IPS-20b (cell line): ENCODE results near the gene PELO.

Experiments used
- H3K27ac ChIP-seq: one replicate; pipeline ENCODE4 v1.5.1; 2013; ENCODE audit warnings: low read length
- H3K27me3 ChIP-seq: 2 replicates; pipeline ENCODE4 v1.6.1; 2013; ENCODE audit warnings: mild to moderate bottlenecking, low read length, inconsistent platforms; ENCODE audit not compliant: insufficient read depth
- H3K36me3 ChIP-seq: 2 replicates; pipeline ENCODE4 v1.6.1; 2013; ENCODE audit warnings: low read depth, mild to moderate bottlenecking, inconsistent platforms, low read length, moderate library complexity; ENCODE audit not compliant: insufficient read depth
- H3K4me1 ChIP-seq: 2 replicates; pipeline ENCODE4 v1.6.1; 2013; ENCODE audit warnings: mild to moderate bottlenecking, control low read depth, inconsistent platforms, low read length, moderate library complexity; ENCODE audit not compliant: insufficient read depth
- H3K4me3 ChIP-seq: 2 replicates; pipeline ENCODE4 v1.5.1; 2013; ENCODE audit warnings: mild to moderate bottlenecking, low read length, inconsistent platforms
- H3K9ac ChIP-seq: 2 replicates; pipeline ENCODE4 v1.6.1; 2013; ENCODE audit warnings: low read depth, mild to moderate bottlenecking, inconsistent platforms, low read length, moderate library complexity
- H3K9me3 ChIP-seq: 2 replicates; pipeline ENCODE4 v1.6.1; 2013; ENCODE audit warnings: mild to moderate bottlenecking, low read depth, low read length, inconsistent platforms; ENCODE audit not compliant: insufficient read depth

The PELO gene

DNA sequence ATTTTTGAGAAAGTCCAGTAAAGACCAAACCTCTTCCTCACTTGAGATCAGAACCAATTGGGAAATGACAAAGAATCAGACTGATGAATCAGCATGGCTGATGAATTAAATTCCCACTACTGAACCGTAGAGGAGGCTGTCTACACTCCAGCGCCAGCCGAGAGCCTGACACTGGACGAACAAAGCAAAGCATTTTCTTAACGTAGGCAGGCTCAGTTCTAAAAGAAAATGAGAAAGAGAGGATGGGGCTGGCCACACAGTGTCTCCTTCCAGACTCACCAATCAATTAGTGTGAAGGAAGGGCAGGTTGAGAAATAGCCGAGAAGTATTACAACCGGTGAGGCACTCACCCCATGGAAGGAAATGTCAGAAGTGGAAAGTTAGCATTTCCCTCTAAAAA, 49.4 kb downstream of the PELO start:
- no peak overlapping the region for H3K9ac ChIP-seq
- H3K27ac ChIP-seq: no peak overlapping the region

More for the DNA sequence above, 49.4 kb downstream of the PELO start:
- no peaks in the 10 kb centered on the region for H3K27me3 ChIP-seq
- H3K36me3 ChIP-seq: no peaks in the 10 kb centered on the region
- H3K9me3 ChIP-seq: no peaks in the 10 kb centered on the region
- no peak overlapping the region for H3K4me3 ChIP-seq
- H3K4me1 ChIP-seq: no peaks in the 10 kb centered on the region
